HepG2 (cell line): ENCODE data around the gene HMGN4. TPM values are rescaled to one million over a fixed set of nuclear protein-coding genes. Genes with fewer than 3 reads are reported as not detected.

Experiments used
- CSRNP1 ChIP-seq: sonication (generic); formaldehyde crosslinking; IDR thresholded peaks from 2 replicates; pipeline ENCODE4 v1.8.1; 2023; ENCODE audit warnings: mild to moderate bottlenecking, missing genetic modification reagents
- DNMT3B ChIP-seq: conservative IDR thresholded peaks from 2 replicates; pipeline ENCODE4 v1.6.1; 2016; ENCODE audit warnings: missing biosample characterization, control low read depth
- GABPA ChIP-seq, 2 experiments: IDR thresholded peaks; 2 replicates each; pipeline ENCODE4 v1.6.1; 2011 to 2016; ENCODE audit warnings: low read depth in 2 of 2, low read length in 1 of 2, missing biosample characterization in 1 of 2, missing genetic modification characterization in 1 of 2
- HNRNPK ChIP-seq: fragments of 200-400 bp; formaldehyde crosslinking; IDR thresholded peaks from 2 replicates; pipeline ENCODE4 v1.6.1; 2018; ENCODE audit warnings: low read length, low read depth, moderate library complexity, mild to moderate bottlenecking; ENCODE audit not compliant: poor library complexity, severe bottlenecking
- JDP2 ChIP-seq: sonication (generic); formaldehyde crosslinking; IDR thresholded peaks from 2 replicates; pipeline ENCODE4 v1.8.1; 2022; ENCODE audit warnings: missing genetic modification reagents, borderline replicate concordance
- KDM1A ChIP-seq: IDR thresholded peaks from 2 replicates; pipeline ENCODE4 v1.6.1; 2016; ENCODE audit warnings: missing compliant biosample characterization
- KLF15 ChIP-seq: sonication (generic); formaldehyde crosslinking; IDR thresholded peaks from 2 replicates; pipeline ENCODE4 v1.8.1; 2023; ENCODE audit warnings: borderline replicate concordance, mild to moderate bottlenecking, inconsistent platforms, missing genetic modification reagents, mixed read lengths
- KMT2A ChIP-seq: sonication (generic); formaldehyde crosslinking; IDR thresholded peaks from 2 replicates; pipeline ENCODE4 v1.4.0; 2020; ENCODE audit warnings: missing genetic modification reagents
- MIXL1 ChIP-seq: IDR thresholded peaks from 2 replicates; pipeline ENCODE4 v1.6.1; 2016
- SUZ12 ChIP-seq: fragments of 150-350 bp; IDR thresholded peaks from 2 replicates; pipeline ENCODE4 v1.6.1; 2014; ENCODE audit warnings: low read depth, low read length
- TOE1 ChIP-seq: sonication (generic); formaldehyde crosslinking; IDR thresholded peaks from 2 replicates; pipeline ENCODE4 v1.4.0; 2020; ENCODE audit warnings: mild to moderate bottlenecking, missing genetic modification reagents
- ZNF160 ChIP-seq: sonication (generic); formaldehyde crosslinking; IDR thresholded peaks from 2 replicates; pipeline ENCODE4 v1.8.0; 2022; ENCODE audit warnings: mild to moderate bottlenecking, inconsistent platforms, missing genetic modification reagents
- polyA plus RNA-seq, 8 experiments: library from polyadenylated mRNA; depleted of rRNA in 3 of 8; stranded (reverse) in 7 of 8; unstranded in 1 of 8; fragments of >200 nt; fragmentation: Illumina TruSeq in 4 of 8; extraction: Trizol in 4 of 8; gene quantifications; 2 replicates each; pipeline versions ENCODE4 v1.2.1 to v1.2.3, GENCODE V29; 2011 to 2016; ENCODE audit warnings: low read depth in 4 of 8, missing spikeins in 1 of 8, mixed read lengths in 1 of 8; ENCODE audit not compliant: insufficient read depth in 1 of 8
- total RNA-seq, 5 experiments: library from RNA; depleted of rRNA; stranded (reverse); fragments of >200 nt; fragmentation: Illumina TruSeq; extraction: Trizol; gene quantifications; 2 replicates each; pipeline ENCODE4 v1.2.3, GENCODE V29; 2016; ENCODE audit warnings: low read depth in 1 of 5
- TF ChIP-seq, protein P1 (sequence below): sonication (generic); formaldehyde crosslinking; IDR thresholded peaks from 2 replicates; pipeline ENCODE4 v1.5.0; 2020; ENCODE audit warnings: mild to moderate bottlenecking, missing genetic modification reagents, borderline replicate concordance
- TF ChIP-seq, protein P2 (sequence below): sonication (generic); formaldehyde crosslinking; IDR thresholded peaks from 2 replicates; pipeline ENCODE4 v1.4.0; 2020; ENCODE audit warnings: missing genetic modification reagents; ENCODE audit errors: not compliant biosample characterization
- TF ChIP-seq, protein P3 (sequence below): IDR thresholded peaks from 2 replicates; pipeline ENCODE4 v1.6.1; 2016
- TF ChIP-seq, protein P4 (sequence below): sonication (generic); formaldehyde crosslinking; IDR thresholded peaks from 2 replicates; pipeline ENCODE4 v1.4.0; 2020; ENCODE audit warnings: missing genetic modification reagents, mild to moderate bottlenecking, borderline replicate concordance

Gene HMGN4
- total and polyA plus RNA-seq, 2 of the 13 experiments (the other 11 are each of a cell fraction or from before 2014, with no cell fraction given): 39.9 to 52.1 TPM

DNA sequence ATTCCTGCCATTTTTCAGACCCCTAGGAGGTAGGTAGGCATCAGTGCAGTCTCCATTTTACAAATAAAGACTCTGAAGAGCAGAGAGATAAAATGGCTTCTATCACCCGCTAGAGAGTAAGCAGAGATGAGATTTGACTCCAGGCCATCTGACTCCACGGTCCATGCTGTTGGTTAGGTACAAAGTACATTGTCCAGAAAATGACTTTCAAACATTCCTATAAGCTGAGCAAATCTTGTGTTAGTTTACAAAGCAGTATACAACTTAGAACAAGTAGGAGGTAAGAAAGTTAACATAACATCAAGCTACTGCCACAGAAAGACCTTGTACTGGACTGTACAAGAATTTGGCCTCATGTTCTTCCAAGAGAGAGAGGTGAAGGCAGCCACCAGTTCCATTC lies 23.2 kb upstream of the HMGN4 start (continued):
- TF ChIP-seq, protein P1, sequence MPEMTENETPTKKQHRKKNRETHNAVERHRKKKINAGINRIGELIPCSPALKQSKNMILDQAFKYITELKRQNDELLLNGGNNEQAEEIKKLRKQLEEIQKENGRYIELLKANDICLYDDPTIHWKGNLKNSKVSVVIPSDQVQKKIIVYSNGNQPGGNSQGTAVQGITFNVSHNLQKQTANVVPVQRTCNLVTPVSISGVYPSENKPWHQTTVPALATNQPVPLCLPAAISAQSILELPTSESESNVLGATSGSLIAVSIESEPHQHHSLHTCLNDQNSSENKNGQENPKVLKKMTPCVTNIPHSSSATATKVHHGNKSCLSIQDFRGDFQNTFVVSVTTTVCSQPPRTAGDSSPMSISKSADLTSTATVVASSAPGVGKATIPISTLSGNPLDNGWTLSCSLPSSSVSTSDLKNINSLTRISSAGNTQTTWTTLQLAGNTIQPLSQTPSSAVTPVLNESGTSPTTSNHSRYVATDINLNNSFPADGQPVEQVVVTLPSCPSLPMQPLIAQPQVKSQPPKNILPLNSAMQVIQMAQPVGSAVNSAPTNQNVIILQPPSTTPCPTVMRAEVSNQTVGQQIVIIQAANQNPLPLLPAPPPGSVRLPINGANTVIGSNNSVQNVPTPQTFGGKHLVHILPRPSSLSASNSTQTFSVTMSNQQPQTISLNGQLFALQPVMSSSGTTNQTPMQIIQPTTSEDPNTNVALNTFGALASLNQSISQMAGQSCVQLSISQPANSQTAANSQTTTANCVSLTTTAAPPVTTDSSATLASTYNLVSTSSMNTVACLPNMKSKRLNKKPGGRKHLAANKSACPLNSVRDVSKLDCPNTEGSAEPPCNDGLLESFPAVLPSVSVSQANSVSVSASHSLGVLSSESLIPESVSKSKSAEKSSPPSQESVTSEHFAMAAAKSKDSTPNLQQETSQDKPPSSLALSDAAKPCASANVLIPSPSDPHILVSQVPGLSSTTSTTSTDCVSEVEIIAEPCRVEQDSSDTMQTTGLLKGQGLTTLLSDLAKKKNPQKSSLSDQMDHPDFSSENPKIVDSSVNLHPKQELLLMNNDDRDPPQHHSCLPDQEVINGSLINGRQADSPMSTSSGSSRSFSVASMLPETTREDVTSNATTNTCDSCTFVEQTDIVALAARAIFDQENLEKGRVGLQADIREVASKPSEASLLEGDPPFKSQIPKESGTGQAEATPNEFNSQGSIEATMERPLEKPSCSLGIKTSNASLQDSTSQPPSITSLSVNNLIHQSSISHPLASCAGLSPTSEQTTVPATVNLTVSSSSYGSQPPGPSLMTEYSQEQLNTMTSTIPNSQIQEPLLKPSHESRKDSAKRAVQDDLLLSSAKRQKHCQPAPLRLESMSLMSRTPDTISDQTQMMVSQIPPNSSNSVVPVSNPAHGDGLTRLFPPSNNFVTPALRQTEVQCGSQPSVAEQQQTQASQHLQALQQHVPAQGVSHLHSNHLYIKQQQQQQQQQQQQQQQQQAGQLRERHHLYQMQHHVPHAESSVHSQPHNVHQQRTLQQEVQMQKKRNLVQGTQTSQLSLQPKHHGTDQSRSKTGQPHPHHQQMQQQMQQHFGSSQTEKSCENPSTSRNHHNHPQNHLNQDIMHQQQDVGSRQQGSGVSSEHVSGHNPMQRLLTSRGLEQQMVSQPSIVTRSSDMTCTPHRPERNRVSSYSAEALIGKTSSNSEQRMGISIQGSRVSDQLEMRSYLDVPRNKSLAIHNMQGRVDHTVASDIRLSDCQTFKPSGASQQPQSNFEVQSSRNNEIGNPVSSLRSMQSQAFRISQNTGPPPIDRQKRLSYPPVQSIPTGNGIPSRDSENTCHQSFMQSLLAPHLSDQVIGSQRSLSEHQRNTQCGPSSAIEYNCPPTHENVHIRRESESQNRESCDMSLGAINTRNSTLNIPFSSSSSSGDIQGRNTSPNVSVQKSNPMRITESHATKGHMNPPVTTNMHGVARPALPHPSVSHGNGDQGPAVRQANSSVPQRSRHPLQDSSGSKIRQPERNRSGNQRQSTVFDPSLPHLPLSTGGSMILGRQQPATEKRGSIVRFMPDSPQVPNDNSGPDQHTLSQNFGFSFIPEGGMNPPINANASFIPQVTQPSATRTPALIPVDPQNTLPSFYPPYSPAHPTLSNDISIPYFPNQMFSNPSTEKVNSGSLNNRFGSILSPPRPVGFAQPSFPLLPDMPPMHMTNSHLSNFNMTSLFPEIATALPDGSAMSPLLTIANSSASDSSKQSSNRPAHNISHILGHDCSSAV (CRISPR knock-in tag): no peak
- TF ChIP-seq ZNF160 (CRISPR knock-in tag) (no peak), KDM1A (CRISPR knock-in tag) (peak; percentile 40; the same call in 1 of the 2 replicates), MIXL1 (CRISPR knock-in tag) (peak; percentile 53; the same call in 1 of the 2 replicates), KMT2A (CRISPR knock-in tag) (no peak), KLF15 (CRISPR knock-in tag) (no peak), CSRNP1 (CRISPR knock-in tag) (no peak), SUZ12 (no peak), DNMT3B (CRISPR knock-in tag) (no peak), HNRNPK (no peak), TOE1 (no peak), JDP2 (CRISPR knock-in tag) (no peak), GABPA (IDR thresholded peaks at IDR 0.05; ENCODE audit: low read depth, low read length) (no peak), GABPA (CRISPR knock-in tag; IDR thresholded peaks at IDR 0.05; ENCODE audit: low read depth) (no peak)
- TF ChIP-seq, protein P2, sequence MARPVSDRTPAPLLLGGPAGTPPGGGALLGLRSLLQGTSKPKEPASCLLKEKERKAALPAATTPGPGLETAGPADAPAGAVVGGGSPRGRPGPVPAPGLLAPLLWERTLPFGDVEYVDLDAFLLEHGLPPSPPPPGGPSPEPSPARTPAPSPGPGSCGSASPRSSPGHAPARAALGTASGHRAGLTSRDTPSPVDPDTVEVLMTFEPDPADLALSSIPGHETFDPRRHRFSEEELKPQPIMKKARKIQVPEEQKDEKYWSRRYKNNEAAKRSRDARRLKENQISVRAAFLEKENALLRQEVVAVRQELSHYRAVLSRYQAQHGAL (CRISPR knock-in tag): no peak
- TF ChIP-seq, protein P3, sequence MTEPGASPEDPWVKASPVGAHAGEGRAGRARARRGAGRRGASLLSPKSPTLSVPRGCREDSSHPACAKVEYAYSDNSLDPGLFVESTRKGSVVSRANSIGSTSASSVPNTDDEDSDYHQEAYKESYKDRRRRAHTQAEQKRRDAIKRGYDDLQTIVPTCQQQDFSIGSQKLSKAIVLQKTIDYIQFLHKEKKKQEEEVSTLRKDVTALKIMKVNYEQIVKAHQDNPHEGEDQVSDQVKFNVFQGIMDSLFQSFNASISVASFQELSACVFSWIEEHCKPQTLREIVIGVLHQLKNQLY (CRISPR knock-in tag): no peak
- TF ChIP-seq, protein P4, sequence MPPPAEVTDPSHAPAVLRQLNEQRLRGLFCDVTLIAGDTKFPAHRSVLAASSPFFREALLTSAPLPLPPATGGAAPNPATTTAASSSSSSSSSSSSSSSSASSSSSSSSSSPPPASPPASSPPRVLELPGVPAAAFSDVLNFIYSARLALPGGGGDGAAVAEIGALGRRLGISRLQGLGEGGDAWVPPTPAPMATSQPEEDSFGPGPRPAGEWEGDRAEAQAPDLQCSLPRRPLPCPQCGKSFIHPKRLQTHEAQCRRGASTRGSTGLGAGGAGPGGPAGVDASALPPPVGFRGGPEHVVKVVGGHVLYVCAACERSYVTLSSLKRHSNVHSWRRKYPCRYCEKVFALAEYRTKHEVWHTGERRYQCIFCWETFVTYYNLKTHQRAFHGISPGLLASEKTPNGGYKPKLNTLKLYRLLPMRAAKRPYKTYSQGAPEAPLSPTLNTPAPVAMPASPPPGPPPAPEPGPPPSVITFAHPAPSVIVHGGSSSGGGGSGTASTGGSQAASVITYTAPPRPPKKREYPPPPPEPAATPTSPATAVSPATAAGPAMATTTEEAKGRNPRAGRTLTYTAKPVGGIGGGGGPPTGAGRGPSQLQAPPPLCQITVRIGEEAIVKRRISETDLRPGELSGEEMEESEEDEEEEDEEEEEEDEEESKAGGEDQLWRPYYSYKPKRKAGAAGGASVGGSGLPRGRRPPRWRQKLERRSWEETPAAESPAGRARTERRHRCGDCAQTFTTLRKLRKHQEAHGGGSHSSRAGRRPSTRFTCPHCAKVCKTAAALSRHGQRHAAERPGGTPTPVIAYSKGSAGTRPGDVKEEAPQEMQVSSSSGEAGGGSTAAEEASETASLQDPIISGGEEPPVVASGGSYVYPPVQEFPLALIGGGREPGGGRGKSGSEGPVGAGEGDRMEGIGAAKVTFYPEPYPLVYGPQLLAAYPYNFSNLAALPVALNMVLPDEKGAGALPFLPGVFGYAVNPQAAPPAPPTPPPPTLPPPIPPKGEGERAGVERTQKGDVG (CRISPR knock-in tag): no peak
